ENCODE measurements around the gene AURKAIP1. TPM values are rescaled to one million over a fixed set of nuclear protein-coding genes. Genes with fewer than 3 reads are reported as not detected.

AURKAIP1 gene
- total and polyA plus RNA-seq, 9 donors: 6.0 to 94.0 (median 73.2) TPM

GRCh38 chr1:1398677-1399186, 23.7 kb upstream of the AURKAIP1 start:
- intact Hi-C loops (cut with DNase I): loop anchor here in 1 of 4 donors (2.0 kb wide), 1 partner anchor 50 kb away; the partner anchor contains the start of gene DVL1
- Histone ChIP-seq H3K27me3 (no peaks in the 10 kb centered on the region), H3K27ac (peak overlapping the region; percentile 44 to 61), H3K36me3 (no peaks in the 10 kb centered on the region), H3K9me3 (no peaks in the 10 kb centered on the region), H3K4me3 (peak overlapping the region; percentile 64), H3K4me1 (ENCODE audit: insufficient read depth) (peaks cover 10% of the 10 kb centered on the region)
- WGBS, 3 donors: 0 to 2% (median 0%) methylated on average over 45 to 54 of the region's 54 CpGs
- TF ChIP-seq POLR2A (IDR thresholded peaks at IDR 0.05) (no peak), CTCF (IDR thresholded peaks at IDR 0.05) (no peak), EP300 (IDR thresholded peaks at IDR 0.05) (no peak)
- no peak for DNase-seq

- intact Hi-C loops (cut with DNase I): loop anchor here in 1 of 4 donors (2.0 kb wide), 1 partner anchor 49 kb away; the partner anchor contains the start of gene DVL1
- no peaks in the 10 kb centered on the region for H3K27me3 ChIP-seq
- H3K4me1 ChIP-seq (ENCODE audit: insufficient read depth): peaks cover 10% of the 10 kb centered on the region
- no peak for TF ChIP-seq EP300 (IDR thresholded peaks at IDR 0.05)
- TF ChIP-seq CTCF (IDR thresholded peaks at IDR 0.05): no peak
- no peak for TF ChIP-seq POLR2A (IDR thresholded peaks at IDR 0.05)
- no peak for DNase-seq
- H3K36me3 ChIP-seq: no peaks in the 10 kb centered on the region
- H3K27ac ChIP-seq: no peak overlapping the region
- 42 to 62% (median 51%) methylated on average over 18 to 19 of the region's 19 CpGs for WGBS, 3 donors
- peak overlapping the region; percentile 64 for H3K4me3 ChIP-seq
- H3K9me3 ChIP-seq: no peaks in the 10 kb centered on the region
Measured at GRCh38 chr1:1397839-1398523, 23.0 kb upstream of the AURKAIP1 start.

DNA sequence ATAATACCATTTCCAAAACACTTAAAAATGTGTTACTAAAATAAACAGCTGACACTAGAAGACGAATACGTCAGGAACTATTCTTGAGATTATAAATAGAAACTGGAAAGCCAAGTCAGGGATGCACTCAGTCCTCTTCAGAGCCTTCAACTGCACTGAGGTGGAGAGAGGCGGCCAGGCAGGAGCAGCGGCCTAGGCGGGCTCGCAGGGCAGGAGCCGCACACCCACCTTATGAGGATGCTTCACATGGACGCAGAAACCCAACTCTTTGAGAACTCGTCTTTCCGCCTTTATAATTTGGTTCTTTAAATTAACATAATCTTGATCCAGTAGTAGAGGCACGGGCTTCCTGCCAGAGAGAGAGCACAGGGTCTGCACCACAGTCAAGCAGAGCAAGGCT, 20.2 kb upstream of the AURKAIP1 start:
- Histone ChIP-seq H3K36me3 (no peaks in the 10 kb centered on the region), H3K27ac (no peak overlapping the region), H3K4me1 (ENCODE audit: insufficient read depth) (peaks cover 7% of the 10 kb centered on the region), H3K4me3 (no peak overlapping the region), H3K9me3 (no peaks in the 10 kb centered on the region), H3K27me3 (no peaks in the 10 kb centered on the region)
- DNase-seq: no peak
- TF ChIP-seq POLR2A (IDR thresholded peaks at IDR 0.05): no peak
- no peak for TF ChIP-seq CTCF (IDR thresholded peaks at IDR 0.05)
- TF ChIP-seq EP300 (IDR thresholded peaks at IDR 0.05): no peak
- intact Hi-C loops (cut with DNase I): no loop called here
- 77 to 84% (median 80%) methylated on average over 11 of the region's 11 CpGs for WGBS, 3 donors

- Histone ChIP-seq H3K4me1 (ENCODE audit: insufficient read depth) (peaks cover 3% of the 10 kb centered on the region), H3K4me3 (no peak overlapping the region), H3K27ac (no peak overlapping the region), H3K27me3 (no peaks in the 10 kb centered on the region), H3K9me3 (no peaks in the 10 kb centered on the region), H3K36me3 (no peaks in the 10 kb centered on the region)
- no peak for DNase-seq
- TF ChIP-seq POLR2A (IDR thresholded peaks at IDR 0.05) (no peak), EP300 (IDR thresholded peaks at IDR 0.05) (no peak)
- 90 to 94% (median 92%) methylated on average over 7 of the region's 7 CpGs for WGBS, 3 donors
- intact Hi-C loops (cut with DNase I): no loop called here
Measured at GRCh38 chr1:1394116-1394515, 19.1 kb upstream of the AURKAIP1 start.

DNA sequence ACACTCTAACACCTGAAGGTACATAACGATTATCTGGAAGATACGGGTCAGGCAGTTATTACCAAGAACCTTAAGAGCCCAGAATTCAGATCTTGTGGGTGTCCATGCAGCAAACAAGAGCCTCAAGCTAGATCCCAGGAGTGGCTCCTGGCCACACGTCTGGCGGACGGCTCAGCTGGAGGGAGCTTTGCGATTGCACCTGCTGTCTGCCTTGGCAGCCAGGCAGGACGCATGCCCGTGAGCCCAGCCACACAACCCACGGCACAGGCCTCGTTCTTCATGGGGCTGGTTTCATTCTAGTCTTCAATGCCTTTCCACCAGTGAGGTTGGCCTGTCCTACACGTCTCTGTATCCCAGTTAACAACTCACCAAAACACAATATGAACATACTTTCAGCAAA, 18.4 kb upstream of the AURKAIP1 start:
- Histone ChIP-seq H3K36me3 (peaks cover 2% of the 10 kb centered on the region), H3K4me3 (no peak overlapping the region), H3K9me3 (no peaks in the 10 kb centered on the region), H3K4me1 (ENCODE audit: insufficient read depth) (peaks cover 3% of the 10 kb centered on the region), H3K27me3 (no peaks in the 10 kb centered on the region), H3K27ac (no peak overlapping the region)
- 91 to 93% (median 91%) methylated on average over 11 of the region's 11 CpGs for WGBS, 3 donors
- DNase-seq: no peak
- intact Hi-C loops (cut with DNase I): no loop called here
- no peak for TF ChIP-seq EP300 (IDR thresholded peaks at IDR 0.05)
- no peak for TF ChIP-seq CTCF (IDR thresholded peaks at IDR 0.05)
- TF ChIP-seq POLR2A (IDR thresholded peaks at IDR 0.05): no peak

All from ovary (tissue), 9 donors.